ENCODE data around the gene ZDHHC18.
"Not testable (repeated sequence)": the region's sequence is repeated elsewhere in the genome, so short reads cannot be mapped to it uniquely, and the experiment has no call there.

The ZDHHC18 gene

DNA sequence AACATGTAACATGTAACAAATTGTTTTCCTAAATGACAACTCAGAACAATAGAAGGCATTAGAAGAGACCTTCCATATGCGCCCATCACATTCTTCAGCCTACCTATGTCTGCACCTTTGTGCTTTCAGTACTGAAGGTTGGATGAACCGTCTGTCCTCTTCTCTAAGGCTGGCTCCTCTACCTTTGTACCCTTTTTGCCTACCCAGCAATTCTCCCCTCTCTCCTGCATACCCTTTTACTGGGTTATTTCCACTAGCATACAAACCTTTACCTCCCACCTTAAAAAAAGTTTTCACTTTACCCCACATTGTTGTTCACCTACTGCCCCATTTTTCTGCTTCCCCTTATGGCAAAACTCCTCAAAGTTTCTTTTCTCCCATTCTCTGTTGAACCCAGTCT, 33.6 kb upstream of the ZDHHC18 start:
- TF ChIP-seq CTCF (IDR thresholded peaks at IDR 0.05; ENCODE audit: low read depth, low read length): no peak
- TF ChIP-seq EZH2phosphoT487 (IDR thresholded peaks at IDR 0.05; ENCODE audit: low read depth): no peak
- H3K36me3 ChIP-seq (replicated peaks; ENCODE audit: low read depth, low read length): peaks cover 8% of the 10 kb centered on the region
- no peak overlapping the region for H3K9ac ChIP-seq (ENCODE audit: low read length)
- H4K20me1 ChIP-seq (ENCODE audit: insufficient read depth, low read length): no peaks in the 10 kb centered on the region
- no peak overlapping the region for H3K4me3 ChIP-seq (ENCODE audit: low read length)
- no peaks in the 10 kb centered on the region for H3K9me3 ChIP-seq (ENCODE audit: insufficient read depth, low read length)
- no peak overlapping the region for H3K4me2 ChIP-seq (ENCODE audit: low read length)
- peaks cover 17% of the 10 kb centered on the region for H3K79me2 ChIP-seq (ENCODE audit: low read length)
- H3K27ac ChIP-seq (ENCODE audit: low read length): no peak overlapping the region
- H2AFZ ChIP-seq (ENCODE audit: low read depth, low read length): no peak overlapping the region
- H3K4me1 ChIP-seq (ENCODE audit: low read length): peaks cover 19% of the 10 kb centered on the region
- no peaks in the 10 kb centered on the region for H3K27me3 ChIP-seq (ENCODE audit: low read depth, low read length)

GRCh38 chr1:26794391-26794790, 32.1 kb upstream of the ZDHHC18 start:
- no peak overlapping the region for H3K27ac ChIP-seq (ENCODE audit: low read length)
- H3K4me2 ChIP-seq (ENCODE audit: low read length): no peak overlapping the region
- no peaks in the 10 kb centered on the region for H3K9me3 ChIP-seq (ENCODE audit: insufficient read depth, low read length)
- H3K9ac ChIP-seq (ENCODE audit: low read length): no peak overlapping the region
- no peaks in the 10 kb centered on the region for H3K27me3 ChIP-seq (ENCODE audit: low read depth, low read length)
- peaks cover 6% of the 10 kb centered on the region for H3K79me2 ChIP-seq (ENCODE audit: low read length)
- no peak overlapping the region for H2AFZ ChIP-seq (ENCODE audit: low read depth, low read length)
- H3K4me3 ChIP-seq (ENCODE audit: low read length): no peak overlapping the region
- H3K36me3 ChIP-seq (replicated peaks; ENCODE audit: low read depth, low read length): peaks cover 9% of the 10 kb centered on the region
- peaks cover 17% of the 10 kb centered on the region for H3K4me1 ChIP-seq (ENCODE audit: low read length)
- H4K20me1 ChIP-seq (ENCODE audit: insufficient read depth, low read length): no peaks in the 10 kb centered on the region
- TF ChIP-seq EZH2phosphoT487 (IDR thresholded peaks at IDR 0.05; ENCODE audit: low read depth) (no peak), CTCF (IDR thresholded peaks at IDR 0.05; ENCODE audit: low read depth, low read length) (no peak)

DNA sequence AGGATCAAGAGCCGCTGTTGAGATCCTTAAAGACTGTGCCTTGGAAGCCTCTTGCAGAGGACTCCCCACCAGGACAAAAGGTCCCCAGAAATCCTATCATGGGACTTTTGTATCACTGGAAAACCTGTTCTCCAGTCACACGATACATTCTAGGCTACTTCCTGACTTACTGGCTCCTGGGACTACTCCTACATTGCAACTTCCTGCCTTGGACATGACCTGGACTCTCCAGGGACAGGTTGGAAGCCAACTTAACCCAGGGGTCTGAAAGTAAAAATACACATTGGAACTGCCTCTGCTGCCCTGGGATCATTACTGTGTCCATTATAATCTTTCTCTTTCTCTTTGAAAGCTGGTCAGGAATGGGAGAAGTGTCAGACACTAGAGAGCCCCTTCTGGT, 28.9 kb upstream of the ZDHHC18 start:
- no peak overlapping the region for H3K4me3 ChIP-seq (ENCODE audit: low read length)
- H4K20me1 ChIP-seq (ENCODE audit: insufficient read depth, low read length): no peaks in the 10 kb centered on the region
- H3K4me2 ChIP-seq (ENCODE audit: low read length): no peak overlapping the region
- no peaks in the 10 kb centered on the region for H3K4me1 ChIP-seq (ENCODE audit: low read length)
- H3K9ac ChIP-seq (ENCODE audit: low read length): no peak overlapping the region
- peaks cover 9% of the 10 kb centered on the region for H3K36me3 ChIP-seq (replicated peaks; ENCODE audit: low read depth, low read length)
- no peak overlapping the region for H2AFZ ChIP-seq (ENCODE audit: low read depth, low read length)
- no peaks in the 10 kb centered on the region for H3K79me2 ChIP-seq (ENCODE audit: low read length)
- no peaks in the 10 kb centered on the region for H3K27me3 ChIP-seq (ENCODE audit: low read depth, low read length)
- TF ChIP-seq CTCF (IDR thresholded peaks at IDR 0.05; ENCODE audit: low read depth, low read length): no peak
- no peak for TF ChIP-seq EZH2phosphoT487 (IDR thresholded peaks at IDR 0.05; ENCODE audit: low read depth)
- no peaks in the 10 kb centered on the region for H3K9me3 ChIP-seq (ENCODE audit: insufficient read depth, low read length)
- H3K27ac ChIP-seq (ENCODE audit: low read length): no peak overlapping the region

GRCh38 chr1:26799479-26800142, 26.9 kb upstream of the ZDHHC18 start:
- no peak overlapping the region for H3K4me3 ChIP-seq (ENCODE audit: low read length)
- H3K9me3 ChIP-seq (ENCODE audit: insufficient read depth, low read length): no peaks in the 10 kb centered on the region
- no peak overlapping the region for H3K4me2 ChIP-seq (ENCODE audit: low read length)
- no peak overlapping the region for H3K9ac ChIP-seq (ENCODE audit: low read length)
- no peaks in the 10 kb centered on the region for H3K4me1 ChIP-seq (ENCODE audit: low read length)
- H3K27me3 ChIP-seq (ENCODE audit: low read depth, low read length): no peaks in the 10 kb centered on the region
- H2AFZ ChIP-seq (ENCODE audit: low read depth, low read length): no peak overlapping the region
- TF ChIP-seq EZH2phosphoT487 (IDR thresholded peaks at IDR 0.05; ENCODE audit: low read depth) (no peak), CTCF (IDR thresholded peaks at IDR 0.05; ENCODE audit: low read depth, low read length) (no peak)
- peaks cover 9% of the 10 kb centered on the region for H3K36me3 ChIP-seq (replicated peaks; ENCODE audit: low read depth, low read length)
- H4K20me1 ChIP-seq (ENCODE audit: insufficient read depth, low read length): no peaks in the 10 kb centered on the region
- no peak overlapping the region for H3K27ac ChIP-seq (ENCODE audit: low read length)
- no peaks in the 10 kb centered on the region for H3K79me2 ChIP-seq (ENCODE audit: low read length)

DNA sequence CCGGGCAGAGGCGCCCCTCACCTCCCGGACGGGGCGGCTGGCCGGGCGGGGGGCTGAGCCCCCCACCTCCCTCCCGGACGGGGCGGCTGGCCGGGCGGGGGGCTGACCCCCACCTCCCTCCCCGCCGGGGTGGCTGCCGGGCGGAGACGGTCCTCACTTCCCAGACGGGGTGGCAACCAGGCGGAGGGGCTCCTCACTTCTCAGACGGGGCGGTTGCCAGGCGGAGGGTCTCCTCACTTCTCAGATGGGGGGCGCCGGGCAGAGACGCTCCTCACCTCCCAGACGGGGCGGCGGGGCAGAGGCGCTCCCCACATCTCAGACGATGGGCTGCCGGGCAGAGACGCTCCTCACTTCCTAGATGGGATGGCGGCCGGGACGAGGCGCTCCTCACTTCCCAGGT, 22.6 kb upstream of the ZDHHC18 start:
- not testable (repeated sequence) for H3K27me3 ChIP-seq (ENCODE audit: low read depth, low read length); H3K27ac ChIP-seq (ENCODE audit: low read length); H3K79me2 ChIP-seq (ENCODE audit: low read length); H2AFZ ChIP-seq (ENCODE audit: low read depth, low read length); H3K4me2 ChIP-seq (ENCODE audit: low read length); H3K9me3 ChIP-seq (ENCODE audit: insufficient read depth, low read length); H3K4me3 ChIP-seq (ENCODE audit: low read length); H3K4me1 ChIP-seq (ENCODE audit: low read length); H3K9ac ChIP-seq (ENCODE audit: low read length); H3K36me3 ChIP-seq (replicated peaks; ENCODE audit: low read depth, low read length); H4K20me1 ChIP-seq (ENCODE audit: insufficient read depth, low read length)

All from OCI-LY3 (cell line).